Sigmoid colon (tissue), 4 donors: ENCODE results near the gene HOXD1.

Source experiments
- POLR2AphosphoS5 ChIP-seq, 4 donors: sonication (generic); formaldehyde crosslinking; IDR thresholded peaks; one replicate each; pipeline ENCODE4 v1.6.1; 2017; ENCODE audit warnings: antibody characterized with exemption in 4 of 4
- TF ChIP-seq, protein P1 (sequence below), 4 experiments: fragments of 450-650 bp in 3 of 4; fragments of 200-600 bp in 1 of 4; IDR thresholded peaks; one replicate each; pipeline ENCODE4 v1.5.1; 2016 to 2019; ENCODE audit warnings: antibody characterized with exemption in 4 of 4, mild to moderate bottlenecking in 3 of 4, moderate library complexity in 2 of 4

DNA sequence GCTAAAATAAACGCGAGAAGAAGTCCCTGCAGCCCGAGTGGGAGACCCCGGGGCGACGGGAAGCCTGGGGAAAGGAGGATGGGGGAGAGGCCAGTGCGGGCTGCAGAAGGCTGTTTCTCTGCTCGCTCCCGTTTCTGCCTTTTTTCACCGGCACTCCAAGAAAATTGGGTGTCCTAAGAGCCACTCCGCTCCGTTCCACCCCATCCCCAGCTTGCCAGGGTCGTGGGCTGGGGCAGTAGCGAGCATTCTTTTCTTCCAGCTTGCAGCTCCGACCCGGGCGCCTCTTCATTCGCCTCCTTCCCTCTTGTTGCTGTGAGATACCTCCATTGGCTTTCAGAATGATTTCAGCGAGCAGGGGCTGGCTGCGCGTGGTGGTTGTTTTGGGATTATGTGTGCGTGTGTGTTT lies 30.3 kb upstream of the HOXD1 start:
- TF ChIP-seq, protein P1, sequence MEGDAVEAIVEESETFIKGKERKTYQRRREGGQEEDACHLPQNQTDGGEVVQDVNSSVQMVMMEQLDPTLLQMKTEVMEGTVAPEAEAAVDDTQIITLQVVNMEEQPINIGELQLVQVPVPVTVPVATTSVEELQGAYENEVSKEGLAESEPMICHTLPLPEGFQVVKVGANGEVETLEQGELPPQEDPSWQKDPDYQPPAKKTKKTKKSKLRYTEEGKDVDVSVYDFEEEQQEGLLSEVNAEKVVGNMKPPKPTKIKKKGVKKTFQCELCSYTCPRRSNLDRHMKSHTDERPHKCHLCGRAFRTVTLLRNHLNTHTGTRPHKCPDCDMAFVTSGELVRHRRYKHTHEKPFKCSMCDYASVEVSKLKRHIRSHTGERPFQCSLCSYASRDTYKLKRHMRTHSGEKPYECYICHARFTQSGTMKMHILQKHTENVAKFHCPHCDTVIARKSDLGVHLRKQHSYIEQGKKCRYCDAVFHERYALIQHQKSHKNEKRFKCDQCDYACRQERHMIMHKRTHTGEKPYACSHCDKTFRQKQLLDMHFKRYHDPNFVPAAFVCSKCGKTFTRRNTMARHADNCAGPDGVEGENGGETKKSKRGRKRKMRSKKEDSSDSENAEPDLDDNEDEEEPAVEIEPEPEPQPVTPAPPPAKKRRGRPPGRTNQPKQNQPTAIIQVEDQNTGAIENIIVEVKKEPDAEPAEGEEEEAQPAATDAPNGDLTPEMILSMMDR (IDR thresholded peaks at IDR 0.05): no peak
- no peak for TF ChIP-seq POLR2AphosphoS5 (IDR thresholded peaks at IDR 0.05)
